Epidermal melanocyte (primary cell): ENCODE data around the gene FOXO1.

ENCODE experiments used
- DNase-seq: peaks from one replicate; pipeline ENCODE4 v3.0.0; 2011; ENCODE audit warnings: low spot score; ENCODE audit not compliant: insufficient read length

The FOXO1 gene

DNA sequence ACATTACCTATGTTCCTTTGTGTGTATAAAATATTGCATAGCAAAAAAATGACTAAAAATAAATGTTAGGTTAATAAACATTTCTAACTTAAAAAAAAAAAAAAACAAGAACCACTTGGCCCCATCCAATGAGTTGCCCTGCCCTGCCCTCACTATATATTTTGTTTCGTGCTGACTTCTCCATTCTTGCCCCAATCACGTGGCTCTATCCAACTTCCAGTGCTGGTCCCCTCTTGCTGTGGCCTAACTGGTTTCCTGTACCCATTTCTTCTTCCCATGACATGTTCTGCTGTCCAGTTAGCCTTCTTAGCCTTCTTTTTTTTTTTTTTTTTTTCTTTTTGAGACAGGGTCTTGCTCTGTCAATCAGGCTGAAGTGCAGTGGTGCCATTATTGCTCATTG, 151.6 kb downstream of the FOXO1 start:
- no peak for DNase-seq

DNA sequence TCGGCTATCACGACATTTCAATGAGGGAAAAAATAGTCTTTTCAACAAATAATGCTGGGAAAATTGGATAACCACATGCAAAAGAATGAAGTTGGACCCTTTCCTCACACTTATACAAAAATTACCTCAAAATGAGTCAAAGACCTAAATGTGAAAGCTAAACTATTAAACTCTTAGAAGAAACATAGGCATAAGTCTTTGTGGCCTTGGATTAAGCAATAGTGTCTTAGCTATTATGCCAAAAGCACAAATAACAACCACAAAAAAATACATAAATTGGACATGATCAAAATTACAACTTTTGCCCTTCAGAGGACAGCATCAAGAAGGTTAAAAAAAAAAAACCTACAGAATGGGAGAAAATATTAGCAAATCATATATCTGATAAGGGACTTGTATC, 156.6 kb downstream of the FOXO1 start:
- DNase-seq = no peak

DNA sequence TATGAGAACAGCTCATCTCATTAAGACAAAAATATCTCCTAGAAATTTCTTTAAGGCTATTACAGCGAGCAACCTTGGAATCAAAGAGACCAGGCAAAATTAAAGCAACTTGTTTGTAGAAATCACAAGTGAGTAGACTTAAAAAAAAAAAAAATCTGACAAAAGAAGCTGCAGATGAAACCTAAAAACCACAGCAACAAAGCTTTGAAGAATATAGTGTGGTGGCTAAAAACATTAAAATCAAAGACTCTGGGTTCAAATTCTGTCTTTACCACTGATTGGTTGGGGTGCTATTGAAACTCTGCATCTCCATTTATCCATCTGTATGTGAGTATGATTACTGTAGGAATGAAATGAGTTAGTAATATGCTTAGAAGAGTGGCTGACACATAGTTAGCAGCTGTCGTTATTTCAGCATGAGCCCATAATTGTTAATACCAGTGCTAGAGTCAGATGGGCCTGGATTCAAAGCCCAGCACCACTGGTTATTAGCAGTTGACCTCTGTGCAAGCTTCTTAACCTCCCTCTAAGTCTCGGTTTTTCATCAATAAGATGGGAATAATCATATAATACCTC, 157.6 kb downstream of the FOXO1 start:
- no peak for DNase-seq

- DNase-seq = no peak
Measured at GRCh38 chr13:40508127-40508526, 158.3 kb downstream of the FOXO1 start.

- DNase-seq = no peak
Measured at GRCh38 chr13:40506592-40507446, 159.6 kb downstream of the FOXO1 start.
